Erythroblast (primary cell): ENCODE results near the gene NEGR1.

Experiments used
- GATA1 ChIP-seq: IDR thresholded peaks from 2 replicates; pipeline ENCODE4 v1.6.1; 2011; ENCODE audit warnings: low read depth, mild to moderate bottlenecking, control low read depth, low read length, moderate library complexity
- POLR2A ChIP-seq: IDR thresholded peaks from 2 replicates; pipeline ENCODE4 v1.6.1; 2011; ENCODE audit warnings: mild to moderate bottlenecking, low read length

DNA sequence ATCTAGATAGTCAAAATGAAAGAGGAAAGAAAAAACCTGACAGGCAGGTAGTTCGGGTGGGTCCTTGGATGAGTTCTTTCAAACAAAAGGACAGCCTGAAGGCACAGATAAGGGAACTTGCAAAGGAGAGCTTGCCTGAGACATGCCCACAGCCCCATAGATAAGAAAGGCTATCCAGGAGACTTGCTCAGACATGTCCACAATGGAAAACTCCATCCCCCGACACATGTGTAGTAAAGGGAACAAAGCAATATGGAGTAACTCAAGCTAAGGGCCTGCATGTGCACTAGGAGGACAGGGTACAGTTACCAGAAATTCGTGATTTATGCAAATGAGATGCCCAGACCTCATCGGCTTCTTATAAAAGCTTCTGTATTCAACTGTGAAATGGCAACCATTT, 281.5 kb downstream of the NEGR1 start:
- no peak for TF ChIP-seq POLR2A
- peak; percentile 18 for TF ChIP-seq GATA1
